OCI-LY7 (cell line): ENCODE measurements around the gene ARMC5. TPM values are rescaled to one million over a fixed set of nuclear protein-coding genes. Genes with fewer than 3 reads are reported as not detected.

Source experiments
- BruUV-seq: library from RNA; stranded (reverse); fragments of 400-500 nt; replicated peaks from 2 replicates; lab custom pipeline; 2021; lab: Mats Ljungman, UMichigan
- CTCF ChIA-PET: fragments of 300-600 bp; sonication (Branson Sonifier 250); formaldehyde crosslinking; loops from one replicate; lab custom pipeline; 2022; ENCODE audit warnings: antibody characterized with exemption; ENCODE audit not compliant: unreplicated experiment; lab: Charles Lee
- POLR2A ChIA-PET: fragments of 300-600 bp; sonication (Branson Sonifier 250); formaldehyde crosslinking; loops from one replicate; lab custom pipeline; 2022; ENCODE audit warnings: antibody characterized with exemption; lab: Charles Lee
- DNase-seq: peaks from one replicate; pipeline ENCODE4 v3.0.0-alpha.2; 2015; ENCODE audit warnings: low spot score
- H2AFZ ChIP-seq: fragments of 200-600 bp; sonication (generic), shearing (Covaris generic); 2 replicates; pipeline ENCODE4 v1.6.1; 2014; ENCODE audit warnings: mild to moderate bottlenecking, antibody characterized with exemption, low read length, moderate library complexity
- H3K27ac ChIP-seq: fragments of 200-600 bp; sonication (generic); 2 replicates; pipeline ENCODE4 v1.5.1; 2014; ENCODE audit warnings: mixed run types, low read depth, mild to moderate bottlenecking, moderate library complexity, low read length, inconsistent platforms; ENCODE audit not compliant: poor library complexity, severe bottlenecking
- H3K36me3 ChIP-seq: fragments of 200-600 bp; sonication (generic); 2 replicates; pipeline ENCODE4 v1.6.1; 2014; ENCODE audit warnings: mild to moderate bottlenecking, antibody characterized with exemption, low read length, moderate library complexity, mixed read lengths; ENCODE audit not compliant: insufficient read depth
- H3K4me1 ChIP-seq: fragments of 200-600 bp; sonication (generic); 2 replicates; pipeline ENCODE4 v1.5.1; 2014; ENCODE audit warnings: mild to moderate bottlenecking, low read length; ENCODE audit not compliant: insufficient read depth, poor library complexity, severe bottlenecking
- H3K4me2 ChIP-seq: fragments of 200-600 bp; sonication (generic); 2 replicates; pipeline ENCODE4 v1.6.1; 2014; ENCODE audit warnings: mild to moderate bottlenecking, low read length
- H3K4me3 ChIP-seq: fragments of 200-600 bp; sonication (generic); 2 replicates; pipeline ENCODE4 v1.5.1; 2014; ENCODE audit warnings: mild to moderate bottlenecking, low read depth, low read length; ENCODE audit not compliant: poor library complexity, severe bottlenecking
- H3K79me2 ChIP-seq: fragments of 200-600 bp; sonication (generic); 2 replicates; pipeline ENCODE4 v1.6.1; 2016; ENCODE audit warnings: low read depth, mild to moderate bottlenecking, low read length, moderate library complexity, mixed read lengths; ENCODE audit not compliant: insufficient read depth
- H3K9me2 ChIP-seq: fragments of 200-600 bp; sonication (generic); 2 replicates; pipeline ENCODE4 v1.6.1; 2016; ENCODE audit warnings: mild to moderate bottlenecking, low read length, mixed read lengths; ENCODE audit not compliant: insufficient read depth
- H3K9me3 ChIP-seq: fragments of 200-600 bp; sonication (generic); 2 replicates; pipeline ENCODE4 v1.6.1; 2014; ENCODE audit warnings: mild to moderate bottlenecking, mixed run types, low read length, mixed read lengths
- H4K20me1 ChIP-seq: fragments of 200-600 bp; sonication (generic); 2 replicates; pipeline ENCODE4 v1.6.1; 2014; ENCODE audit warnings: mild to moderate bottlenecking, antibody characterized with exemption, low read length, moderate library complexity, mixed read lengths; ENCODE audit not compliant: insufficient read depth
- CTCF ChIP-seq: fragments of 200-600 bp; sonication (generic); conservative IDR thresholded peaks from 2 replicates; pipeline ENCODE4 v1.5.1; 2014; ENCODE audit warnings: mild to moderate bottlenecking, antibody characterized with exemption, low read length, moderate library complexity, mixed read lengths
- EZH2phosphoT487 ChIP-seq: fragments of 200-600 bp; sonication (generic); IDR thresholded peaks from 2 replicates; pipeline ENCODE4 v1.6.1; 2018; ENCODE audit warnings: low read depth, borderline replicate concordance, mild to moderate bottlenecking, mixed run types, antibody characterized with exemption, low read length, moderate library complexity, mixed read lengths
- intact Hi-C: fragments of 100-400 bp; cut with micrococcal nuclease; formaldehyde crosslinking; loops from one replicate; pipeline ENCODE4 v1.10.0; 2022; ENCODE audit not compliant: unreplicated experiment
- total RNA-seq, 2 experiments: library from RNA; depleted of rRNA in 1 of 2; stranded (reverse); fragments of >200 nt in 1 of 2; shearing (Covaris generic) in 1 of 2; gene quantifications; 2 replicates each; pipeline ENCODE4 v1.2.3, GENCODE V29; 2014 to 2022

Gene ARMC5
- total RNA-seq, 2 experiments from 2014 or later, result 6.4 to 8.8 TPM

GRCh38 chr16:31478956-31479355 is 19.7 kb downstream of the ARMC5 start:
- Histone ChIP-seq H3K79me2 (no peaks in the 10 kb centered on the region), H3K9me3 (no peaks in the 10 kb centered on the region), H3K4me1 (no peaks in the 10 kb centered on the region), H3K36me3 (no peaks in the 10 kb centered on the region), H3K4me2 (no peak overlapping the region), H3K27ac (no peak overlapping the region), H3K4me3 (no peak overlapping the region), H4K20me1 (no peaks in the 10 kb centered on the region), H3K9me2 (no peaks in the 10 kb centered on the region), H2AFZ (no peak overlapping the region)
- CTCF ChIA-PET, result no interaction called here
- no TSS peak for BruUV-seq
- TF ChIP-seq CTCF, result no peak
- TF ChIP-seq EZH2phosphoT487, result no peak
- POLR2A ChIA-PET, result no interaction called here
- intact Hi-C loops, result no loop called here
- DNase-seq, result no peak

GRCh38 chr16:31479751-31480150 is 20.4 kb downstream of the ARMC5 start:
- Histone ChIP-seq H3K9me2 (no peaks in the 10 kb centered on the region), H3K79me2 (no peaks in the 10 kb centered on the region), H3K4me2 (no peak overlapping the region), H3K9me3 (no peaks in the 10 kb centered on the region), H3K27ac (no peak overlapping the region), H3K36me3 (no peaks in the 10 kb centered on the region), H3K4me1 (no peaks in the 10 kb centered on the region), H3K4me3 (no peak overlapping the region), H4K20me1 (no peaks in the 10 kb centered on the region), H2AFZ (no peak overlapping the region)
- no peak for TF ChIP-seq CTCF
- TF ChIP-seq EZH2phosphoT487, result no peak
- ChIA-PET CTCF (no interaction called here), POLR2A (no interaction called here)
- intact Hi-C loops, result no loop called here
- BruUV-seq, result no TSS peak
- DNase-seq, result no peak

- ChIA-PET POLR2A (no interaction called here), CTCF (no interaction called here)
- Histone ChIP-seq H4K20me1 (no peaks in the 10 kb centered on the region), H3K9me3 (no peaks in the 10 kb centered on the region), H3K4me1 (no peaks in the 10 kb centered on the region), H3K79me2 (no peaks in the 10 kb centered on the region), H3K36me3 (no peaks in the 10 kb centered on the region), H3K4me3 (no peak overlapping the region), H3K27ac (no peak overlapping the region), H2AFZ (no peak overlapping the region), H3K9me2 (no peaks in the 10 kb centered on the region), H3K4me2 (no peak overlapping the region)
- DNase-seq, result no peak
- TF ChIP-seq EZH2phosphoT487 (no peak), CTCF (no peak)
- BruUV-seq, result no TSS peak
- intact Hi-C loops, result no loop called here
These were observed 21.7 kb downstream of the ARMC5 start for GRCh38 chr16:31480851-31481536.
